Brain pericyte (primary cell): ENCODE results near the gene WNT1.

ENCODE experiments used
- DNase-seq: peaks from one replicate; pipeline ENCODE4 v3.0.0-alpha.2; 2012; ENCODE audit warnings: low read depth, low spot score

The WNT1 gene

DNA sequence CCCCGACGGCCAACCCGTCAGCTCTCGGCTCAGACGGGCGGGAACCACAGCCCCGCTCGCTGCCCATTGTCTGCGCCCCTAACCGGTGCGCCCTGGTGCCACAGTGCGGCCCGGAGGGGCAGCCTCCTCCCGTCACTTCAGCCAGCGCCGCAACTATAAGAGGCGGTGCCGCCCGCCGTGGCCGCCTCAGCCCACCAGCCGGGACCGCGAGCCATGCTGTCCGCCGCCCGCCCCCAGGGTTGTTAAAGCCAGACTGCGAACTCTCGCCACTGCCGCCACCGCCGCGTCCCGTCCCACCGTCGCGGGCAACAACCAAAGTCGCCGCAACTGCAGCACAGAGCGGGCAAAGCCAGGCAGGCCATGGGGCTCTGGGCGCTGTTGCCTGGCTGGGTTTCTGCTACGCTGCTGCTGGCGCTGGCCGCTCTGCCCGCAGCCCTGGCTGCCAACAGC is at the start of gene WNT1:
WNT1 (plus strand) TSS at position 32 of the 450 bp plus-strand sequence; CDS start at position 361, 329 bp downstream.
- no peak for DNase-seq

DNA sequence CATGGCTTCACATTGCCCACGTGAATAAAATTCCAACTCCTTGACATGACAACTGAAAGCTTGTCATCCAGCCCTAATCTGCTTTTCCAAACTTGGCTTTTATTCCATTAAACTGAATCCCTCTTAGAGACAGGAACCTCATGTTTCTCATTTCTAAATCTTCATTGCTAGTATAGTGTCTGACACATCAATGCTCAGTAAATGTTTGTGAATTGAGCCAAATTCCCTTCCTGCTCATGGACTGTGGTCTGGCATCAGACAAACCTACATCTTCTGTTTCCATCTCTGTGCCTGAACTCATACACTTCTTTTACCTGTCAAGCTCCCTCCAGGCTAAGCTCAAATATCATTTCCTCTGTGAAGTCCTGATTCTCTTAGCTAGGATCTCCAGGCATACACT is 48.6 kb upstream of the WNT1 start:
- DNase-seq, result no peak

DNA sequence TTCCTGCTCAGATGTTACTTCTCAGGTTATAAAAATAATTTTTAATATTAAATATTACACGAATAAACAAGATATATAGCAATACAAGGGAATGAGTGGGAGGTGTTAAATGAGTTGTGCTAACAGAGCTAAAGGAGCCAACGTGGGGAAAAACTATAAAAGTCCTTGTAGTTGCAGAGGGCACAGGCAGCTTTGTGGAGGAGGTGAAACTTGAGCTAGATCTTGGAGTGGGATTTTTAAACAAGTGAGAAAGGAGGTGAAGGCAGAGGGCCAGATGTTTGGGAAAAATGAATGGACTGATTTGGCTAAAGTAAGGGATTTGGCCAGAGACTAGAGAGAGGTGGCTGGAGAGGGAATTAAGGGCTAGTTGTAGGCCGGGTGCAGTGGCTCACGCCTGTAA is 47.6 kb upstream of the WNT1 start:
- DNase-seq, result no peak

DNA sequence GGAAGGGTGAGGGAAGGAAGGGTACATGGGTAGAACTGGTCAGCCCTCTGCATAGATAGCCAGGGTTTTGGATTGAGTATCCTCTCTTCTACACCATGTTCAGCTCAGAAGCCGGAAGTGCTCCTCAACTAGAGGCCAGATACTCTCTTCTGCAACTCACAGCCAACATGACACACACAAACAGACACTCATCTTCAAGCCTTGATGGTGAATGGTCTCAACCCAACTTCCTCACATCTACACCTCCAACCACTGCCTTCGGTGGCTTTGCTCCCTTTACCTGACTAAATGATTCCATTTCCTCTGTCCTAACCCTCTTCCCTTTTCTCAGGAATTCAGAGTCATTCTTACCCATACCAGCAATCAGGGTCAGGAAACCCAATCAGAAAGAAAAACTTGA is 45.2 kb upstream of the WNT1 start:
- no peak for DNase-seq

DNA sequence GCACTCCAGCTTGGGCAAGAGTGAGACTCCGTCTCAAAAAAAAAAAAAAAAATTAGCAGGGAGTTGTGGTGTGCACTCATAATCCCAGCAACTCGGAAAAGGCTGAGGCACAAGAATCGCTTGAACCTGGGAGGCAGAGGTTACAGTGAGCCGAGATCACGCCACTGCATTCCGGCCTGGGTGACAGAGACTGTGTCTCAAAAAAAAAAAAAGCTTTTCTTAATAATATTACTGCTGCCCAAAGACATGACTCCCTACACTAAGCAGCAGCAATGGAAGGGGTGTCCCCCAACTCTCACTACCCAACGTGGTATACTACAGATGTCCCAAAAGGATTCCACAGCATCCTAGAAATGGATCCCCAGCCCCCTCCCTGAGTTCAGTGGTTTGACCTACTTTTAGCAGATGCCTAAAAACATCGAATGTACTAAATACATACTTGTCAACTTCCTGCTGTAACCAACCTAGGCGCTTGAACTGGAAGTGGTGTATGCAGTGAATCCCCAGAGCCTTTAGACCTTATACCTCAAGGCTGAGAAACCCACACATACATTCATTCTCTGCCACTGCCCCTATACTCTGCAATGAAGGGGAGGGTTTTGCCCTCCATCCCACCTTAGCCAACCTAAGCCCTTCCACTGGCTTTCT is 44.3 kb upstream of the WNT1 start:
- DNase-seq, result no peak

DNA sequence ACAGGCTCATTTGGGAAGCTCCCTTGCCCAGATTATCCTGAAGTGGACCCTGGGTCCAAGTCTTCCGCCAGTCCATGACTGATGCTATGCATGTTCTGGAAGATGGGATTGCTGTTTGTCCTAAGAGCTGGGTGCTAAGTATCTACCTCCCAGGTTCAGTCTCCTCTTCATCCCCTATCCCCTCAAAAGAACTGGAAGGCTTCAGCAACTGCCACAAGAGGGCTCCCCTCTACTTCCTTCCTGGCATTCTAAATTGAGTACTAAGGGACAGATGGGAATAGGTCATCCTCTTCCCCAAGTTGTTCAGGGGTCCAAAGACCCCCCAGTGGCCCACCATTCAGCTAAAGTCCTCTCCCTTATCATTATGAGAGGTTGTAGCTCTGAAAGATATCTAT is 43.8 kb upstream of the WNT1 start:
- no peak for DNase-seq

DNA sequence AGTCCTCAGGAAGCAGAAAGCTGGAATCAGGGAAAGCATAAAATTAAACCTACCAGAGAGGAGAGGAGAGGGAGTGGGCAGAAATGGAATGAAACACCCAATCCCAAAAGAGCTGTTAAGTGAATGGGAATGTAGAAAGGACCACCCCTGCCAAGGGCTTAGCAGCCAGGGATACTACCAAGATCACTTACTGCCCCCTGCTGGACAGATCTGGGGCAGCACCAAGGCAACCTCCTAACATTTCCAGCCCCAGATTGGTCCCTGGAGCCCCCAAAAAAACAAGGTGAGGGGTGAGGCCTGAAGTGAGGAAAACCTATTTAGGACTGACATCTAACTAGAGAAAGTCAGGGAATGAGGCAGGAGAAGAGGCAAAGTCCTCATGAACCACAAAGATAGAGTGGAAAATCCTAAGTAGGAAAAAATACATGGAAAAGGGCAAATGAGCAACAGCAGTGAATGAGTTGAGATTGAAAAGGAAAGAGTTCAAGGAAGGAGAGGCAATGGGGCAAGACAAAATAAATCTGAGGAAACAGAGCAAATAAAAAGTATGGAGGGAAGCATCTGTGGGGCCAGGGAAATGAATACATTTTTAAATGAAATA is 41.6 kb upstream of the WNT1 start:
- DNase-seq, result no peak

DNA sequence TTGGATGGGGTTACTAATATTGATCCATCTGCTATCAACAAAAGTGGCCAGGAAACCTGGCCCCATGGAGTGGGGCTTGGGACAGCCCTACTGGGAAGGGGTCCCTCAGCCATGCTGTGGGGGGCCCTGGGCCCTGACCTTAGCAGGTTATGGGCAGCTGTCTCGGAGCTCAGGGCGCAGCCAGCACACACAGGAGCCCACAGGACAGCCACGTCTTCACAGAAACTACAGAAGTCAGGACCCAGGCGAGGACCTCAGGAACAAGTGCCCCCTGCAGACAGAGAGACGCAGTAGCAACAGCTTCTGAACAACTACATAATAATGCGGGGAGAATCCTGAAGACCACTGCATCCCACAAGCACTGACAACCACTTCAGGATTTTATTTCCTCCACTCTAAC is 41.0 kb upstream of the WNT1 start:
- DNase-seq, result no peak

DNA sequence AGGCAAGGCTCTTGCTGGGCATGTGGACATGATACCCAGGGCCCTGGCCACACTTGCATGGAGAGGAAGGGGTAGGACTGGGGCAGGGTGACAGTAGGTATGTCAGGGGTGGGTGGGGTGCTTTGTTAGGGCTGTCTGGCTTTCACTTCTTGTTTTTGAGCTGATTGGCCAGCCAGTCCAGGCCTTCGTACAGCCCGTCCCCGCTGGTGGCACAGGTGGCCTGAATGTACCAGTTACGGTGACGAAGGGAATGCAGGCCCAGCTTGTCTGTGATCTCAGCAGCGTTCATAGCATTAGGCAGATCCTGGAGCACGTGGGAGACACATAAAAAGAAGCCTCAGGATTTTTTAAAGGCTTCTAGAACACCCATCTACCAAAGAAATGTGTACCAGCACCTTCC is 39.3 kb upstream of the WNT1 start:
- no peak for DNase-seq

DNA sequence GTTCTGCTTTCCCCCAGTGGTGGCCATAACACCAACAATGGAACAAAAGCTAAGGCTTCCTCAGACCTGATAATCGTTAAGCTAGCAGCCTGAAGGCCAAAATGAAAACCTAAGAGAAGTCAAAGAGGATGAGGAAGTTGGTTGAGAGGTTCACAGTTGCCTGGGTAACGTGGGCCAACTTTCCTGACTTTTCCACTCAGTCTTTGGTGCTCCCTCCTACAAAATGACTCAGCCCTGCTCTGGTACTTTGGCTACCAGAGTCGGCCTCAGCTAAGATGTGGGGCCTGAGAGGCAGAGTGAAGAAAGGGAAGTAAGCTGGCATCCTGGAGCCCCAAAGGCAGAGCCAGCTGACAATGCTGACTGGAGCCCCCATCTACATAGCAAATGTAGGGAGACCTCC is 37.9 kb upstream of the WNT1 start:
- DNase-seq, result no peak

DNA sequence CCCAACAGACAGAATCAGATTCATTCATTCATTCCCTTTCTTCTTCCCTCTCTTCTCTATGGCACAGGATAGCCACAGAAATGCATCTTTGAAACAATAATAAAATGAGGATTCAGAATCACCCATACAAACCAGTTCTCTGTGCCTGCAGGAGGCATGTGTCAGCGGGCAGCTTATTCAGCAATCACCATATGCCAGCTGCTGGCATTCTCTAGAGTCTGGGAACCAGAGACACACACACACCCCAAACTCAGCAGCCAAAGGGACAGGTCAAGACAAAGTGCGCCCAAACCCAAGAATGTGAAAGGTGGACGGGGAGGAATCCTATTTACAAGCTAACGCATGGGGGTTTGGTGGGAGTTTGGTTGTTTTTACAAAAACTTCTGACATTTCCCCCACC is 34.9 kb upstream of the WNT1 start:
- no peak for DNase-seq

DNA sequence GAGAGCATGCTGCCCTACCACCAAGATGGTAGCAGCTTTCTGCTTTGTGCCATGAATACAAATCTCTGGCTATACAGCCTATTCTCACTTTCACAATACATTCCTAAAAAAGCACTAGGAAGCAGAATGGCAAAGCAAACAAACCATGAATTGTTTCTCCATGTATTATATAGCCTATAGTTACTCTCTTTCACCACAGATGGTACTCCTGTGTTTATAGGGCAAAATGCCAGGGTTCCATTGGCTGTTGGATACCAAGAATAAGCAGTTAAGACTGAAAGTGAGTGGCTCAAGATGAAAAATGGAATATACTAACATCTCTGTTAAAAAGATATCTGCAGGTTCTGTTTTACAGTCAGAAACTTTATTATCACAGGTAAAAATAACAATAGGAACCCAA is 31.9 kb upstream of the WNT1 start:
- no peak for DNase-seq

DNA sequence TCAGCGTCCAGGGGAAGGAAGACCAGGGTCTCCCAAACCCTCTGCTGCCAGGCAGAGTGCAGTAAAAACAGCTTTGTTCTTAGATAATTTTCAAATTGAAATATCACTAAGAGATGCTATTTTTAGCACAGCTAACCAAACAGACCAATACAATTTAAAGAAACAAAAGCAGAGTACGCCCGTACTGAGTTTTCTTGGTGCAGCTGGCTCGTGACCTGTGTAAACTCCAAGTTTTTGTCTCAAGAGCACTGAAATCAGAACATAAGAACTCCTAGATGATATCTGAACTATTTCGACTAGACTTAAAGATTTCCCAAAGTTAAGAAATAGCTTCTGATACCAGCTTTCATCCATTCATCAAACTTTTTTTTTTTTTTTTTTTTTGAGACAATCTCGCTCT is 31.2 kb upstream of the WNT1 start:
- no peak for DNase-seq

DNA sequence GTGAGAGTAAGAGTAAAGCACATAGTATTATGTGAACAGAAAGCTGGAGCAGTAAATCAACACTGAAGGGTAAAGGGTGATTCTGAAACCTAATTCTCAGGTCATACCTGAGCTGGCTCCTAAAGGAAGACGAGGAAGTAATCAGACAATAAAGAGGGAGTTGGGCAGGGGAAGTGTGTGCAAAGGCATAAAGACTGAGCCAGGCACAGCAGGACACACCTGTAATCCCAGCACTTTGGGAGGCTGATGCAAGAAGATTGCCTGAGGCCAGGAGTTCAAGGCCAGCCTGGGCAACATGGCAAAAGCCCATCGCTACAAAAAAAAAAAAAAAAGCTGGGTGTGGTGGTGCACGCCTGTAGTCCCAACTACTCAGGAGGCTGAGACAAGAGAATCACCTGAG is 30.4 kb upstream of the WNT1 start:
- no peak for DNase-seq

DNA sequence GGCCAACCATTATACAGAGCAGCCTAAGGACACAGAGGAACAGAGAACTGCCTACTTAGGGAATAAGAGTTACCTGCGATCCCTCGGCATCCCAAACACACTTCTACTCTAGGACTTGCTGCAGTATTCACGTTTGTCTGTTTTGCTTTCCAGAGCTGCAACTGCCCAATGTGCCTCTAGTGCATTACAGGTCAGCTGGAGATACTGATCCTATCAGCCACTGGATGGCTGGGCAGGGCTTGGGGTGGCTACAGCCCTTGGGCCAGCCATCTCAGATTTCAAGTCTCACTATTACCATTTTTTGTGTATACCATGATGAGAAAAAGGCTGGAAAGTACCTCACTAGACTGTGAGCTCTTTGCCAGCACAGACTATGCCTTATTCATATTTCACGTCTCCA is 25.4 kb upstream of the WNT1 start:
- DNase-seq, result no peak

DNA sequence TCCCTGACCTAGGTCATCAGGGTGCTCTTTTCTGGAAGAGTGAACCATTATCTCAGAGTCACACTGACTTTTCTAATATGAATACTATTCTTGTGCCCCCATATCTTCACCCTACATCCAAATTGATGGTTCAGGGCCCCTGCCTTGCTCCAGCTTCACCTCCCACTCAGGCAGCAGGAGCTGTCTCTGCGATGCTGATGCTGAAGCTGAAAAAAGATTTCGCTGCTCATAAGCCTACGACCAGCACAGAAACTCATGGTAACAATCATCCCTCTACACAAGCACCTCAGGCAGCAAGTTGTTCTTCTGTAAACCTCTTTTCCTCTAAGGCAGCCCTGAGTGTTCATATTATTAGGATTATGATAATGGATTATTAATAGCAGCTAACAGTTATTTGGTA is 24.1 kb upstream of the WNT1 start:
- DNase-seq, result no peak

DNA sequence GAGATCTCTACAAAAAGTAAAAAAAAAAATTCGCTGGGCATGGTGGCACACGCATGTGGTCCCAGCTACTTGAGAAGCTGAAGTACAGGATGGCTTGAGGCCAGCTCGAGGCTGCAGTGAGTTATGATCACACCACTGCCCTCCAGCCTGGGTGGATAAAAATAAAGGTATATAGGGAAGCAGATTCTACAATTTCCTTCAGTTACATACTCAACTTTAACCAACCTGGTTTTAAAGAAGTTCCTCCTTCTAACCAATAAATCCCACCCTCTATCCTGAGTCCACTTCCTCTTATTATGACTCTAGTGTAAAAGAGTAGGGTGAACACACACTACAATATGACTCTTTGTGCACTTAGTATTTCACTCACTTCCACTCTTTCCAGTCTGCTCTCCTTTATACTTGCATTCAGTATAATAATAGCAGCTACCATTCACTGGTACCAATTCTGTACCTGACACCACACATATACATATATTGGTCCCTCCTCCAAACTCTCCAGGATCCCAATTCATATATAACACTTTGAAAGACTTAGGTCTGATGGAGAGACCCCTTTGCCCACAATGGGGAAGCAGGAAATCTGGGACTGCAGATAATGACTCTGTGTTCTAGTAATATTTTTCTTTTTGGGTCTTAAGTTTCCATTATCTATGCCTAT is 23.2 kb upstream of the WNT1 start:
- DNase-seq, result no peak

DNA sequence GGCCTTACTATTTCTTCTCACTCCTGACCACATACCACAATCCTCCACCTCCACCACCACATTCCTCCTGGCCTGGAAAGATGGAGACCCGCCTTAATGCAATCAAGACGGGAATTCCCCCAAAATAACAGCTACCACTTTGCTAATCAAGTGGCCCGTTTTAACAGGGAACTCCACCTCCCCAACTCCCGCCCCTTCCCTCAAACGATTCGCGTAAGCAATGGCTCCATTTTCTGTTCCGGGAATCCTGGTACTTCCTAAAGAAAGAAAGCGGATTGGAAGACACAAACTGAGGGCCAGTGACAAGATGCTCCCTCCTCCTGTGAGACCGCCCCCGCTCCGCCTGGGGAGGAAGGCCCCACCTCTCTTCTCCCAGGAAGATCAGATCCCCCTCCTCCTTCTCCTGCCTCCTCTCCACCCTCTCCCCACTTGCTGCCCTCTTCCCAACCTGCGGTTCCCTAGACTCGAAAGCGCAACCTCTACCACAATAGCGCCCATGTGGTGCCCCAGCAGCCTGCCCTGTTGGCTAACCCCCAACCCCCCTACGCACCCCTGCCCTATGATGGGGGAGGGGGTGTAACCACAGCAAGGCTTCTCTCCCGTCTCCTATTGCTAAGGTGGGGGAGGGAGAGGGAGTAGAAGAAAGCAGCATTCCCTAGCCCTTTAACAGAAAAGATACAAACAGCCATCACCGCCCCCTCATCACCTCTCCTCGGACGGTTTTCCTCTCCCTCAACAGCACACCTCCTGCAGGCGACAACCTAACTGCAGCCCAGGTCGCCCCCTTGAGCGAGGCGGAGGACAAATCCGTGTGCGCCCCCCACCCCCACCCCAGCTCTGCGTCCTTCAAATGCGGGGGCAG is 21.6 kb upstream of the WNT1 start:
- peak; percentile 89 for DNase-seq

DNA sequence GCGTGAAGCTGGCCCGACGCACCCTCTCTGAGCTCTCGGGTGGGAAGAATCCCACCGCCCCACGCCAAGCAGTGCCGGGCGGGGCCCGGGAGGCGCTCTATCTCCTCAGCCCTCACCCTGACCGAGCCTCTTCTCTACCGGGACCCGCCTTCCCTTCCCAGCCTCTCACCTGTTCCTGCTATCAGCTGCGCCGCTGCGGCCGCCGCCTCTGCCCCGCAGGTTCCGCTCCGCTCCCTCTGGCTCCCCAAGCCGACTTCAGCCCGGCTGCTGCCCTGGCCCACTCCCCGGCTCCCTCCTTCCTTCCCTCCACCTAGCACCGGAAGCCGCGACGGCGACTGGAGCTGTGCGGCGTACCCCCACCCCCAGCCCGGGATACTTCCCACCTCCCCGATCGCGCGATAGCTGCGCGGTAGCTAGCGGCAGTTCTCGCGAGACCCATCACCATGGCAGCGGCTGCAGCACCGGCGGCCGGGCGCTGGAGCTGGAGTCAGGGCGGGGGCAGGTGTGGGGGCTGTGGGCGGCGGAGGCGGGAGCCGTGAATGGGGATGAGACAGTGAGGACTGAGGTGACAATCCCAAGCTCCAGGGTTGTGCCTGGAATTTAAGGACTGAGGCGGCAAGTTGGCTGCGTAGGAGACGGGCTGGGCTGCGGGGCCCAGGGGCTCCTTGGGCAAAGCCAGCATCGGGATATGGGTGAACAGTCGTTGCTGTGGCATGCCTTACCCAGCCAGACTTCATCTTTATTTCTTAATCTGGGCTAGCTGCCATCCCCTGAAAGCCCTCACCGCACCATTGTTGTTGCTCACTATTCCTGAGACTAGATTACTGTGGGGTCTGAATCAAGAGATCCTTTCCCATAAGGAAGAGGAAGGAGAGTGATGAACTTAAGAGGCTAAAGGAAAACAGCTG is 20.7 kb upstream of the WNT1 start, which contains the start of gene ARF3:
ARF3 (minus strand) TSS at position 347 of the 908 bp plus-strand sequence. CDS start 16,392 bp downstream, outside the sequence.
- peak; percentile 63 for DNase-seq

DNA sequence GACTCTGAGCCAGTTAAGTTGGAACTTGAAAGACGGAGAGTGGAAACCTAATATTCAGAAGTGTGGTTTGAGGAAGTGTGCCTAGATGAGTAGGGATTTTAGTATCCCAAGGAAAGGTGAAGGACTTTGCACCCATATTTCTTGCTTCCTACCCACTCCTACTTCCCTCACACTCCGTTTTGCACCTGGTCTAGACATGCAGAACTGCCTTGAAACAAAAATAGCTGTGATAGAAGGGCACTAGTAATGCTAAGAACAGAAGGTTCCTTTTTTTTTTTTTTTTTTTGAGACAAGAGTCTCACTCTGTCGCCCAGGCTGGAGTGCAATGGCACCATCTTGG is 20.1 kb upstream of the WNT1 start:
- DNase-seq, result no peak

DNA sequence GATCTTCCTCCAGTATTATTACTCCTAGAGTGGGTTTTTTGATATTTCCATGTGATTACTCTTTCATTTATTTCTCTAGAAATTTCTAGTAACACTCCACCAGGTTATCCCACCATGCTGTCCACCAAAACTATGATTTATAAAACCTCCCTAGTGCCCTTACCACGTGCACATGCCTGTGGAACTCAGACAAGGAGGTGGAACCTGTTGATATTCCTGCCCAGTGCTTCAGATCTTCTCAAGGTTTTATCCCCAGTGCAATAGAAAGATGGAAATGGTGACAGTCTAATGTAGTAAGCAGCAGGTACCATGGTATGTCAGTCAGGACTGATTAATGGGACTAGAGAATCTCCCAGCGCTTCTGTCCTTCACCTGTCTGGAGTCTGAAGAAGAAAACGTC is 17.3 kb upstream of the WNT1 start:
- no peak for DNase-seq
